DND-41 (cell line): Measurements from ENCODE around the gene SOX9.

Experiments
- EZH2 ChIP-seq: IDR thresholded peaks from 3 replicates; pipeline ENCODE4 v1.6.1; 2012; ENCODE audit warnings: borderline replicate concordance, low read depth, mild to moderate bottlenecking, moderate library complexity, low read length, inconsistent platforms; ENCODE audit not compliant: severe bottlenecking
- TF ChIP-seq, protein P1 (sequence below): IDR thresholded peaks from 2 replicates; pipeline ENCODE4 v1.5.1; 2012; ENCODE audit warnings: borderline replicate concordance, low read length, moderate library complexity, mild to moderate bottlenecking; ENCODE audit not compliant: poor library complexity, severe bottlenecking; ENCODE audit errors: extremely low read depth

DNA sequence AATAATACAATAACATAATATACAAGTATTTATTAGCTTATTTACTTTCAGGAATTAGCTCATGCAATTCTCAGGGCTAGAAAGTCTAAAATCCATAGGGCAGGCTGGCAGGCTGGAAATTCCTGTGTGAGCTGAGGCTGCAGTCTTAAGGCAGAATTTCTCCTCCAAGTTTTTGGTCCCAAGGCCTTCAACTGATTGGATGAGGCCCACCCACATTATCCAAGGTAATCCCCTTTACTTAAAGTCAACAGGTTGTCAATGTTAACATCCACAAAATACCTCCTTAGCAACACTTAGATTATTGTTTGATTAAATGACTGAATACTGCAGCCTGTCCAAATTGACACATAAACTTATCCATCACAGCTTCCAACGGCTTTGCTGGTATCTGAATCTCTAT, 32.9 kb upstream of the SOX9 start:
- TF ChIP-seq, protein P1, sequence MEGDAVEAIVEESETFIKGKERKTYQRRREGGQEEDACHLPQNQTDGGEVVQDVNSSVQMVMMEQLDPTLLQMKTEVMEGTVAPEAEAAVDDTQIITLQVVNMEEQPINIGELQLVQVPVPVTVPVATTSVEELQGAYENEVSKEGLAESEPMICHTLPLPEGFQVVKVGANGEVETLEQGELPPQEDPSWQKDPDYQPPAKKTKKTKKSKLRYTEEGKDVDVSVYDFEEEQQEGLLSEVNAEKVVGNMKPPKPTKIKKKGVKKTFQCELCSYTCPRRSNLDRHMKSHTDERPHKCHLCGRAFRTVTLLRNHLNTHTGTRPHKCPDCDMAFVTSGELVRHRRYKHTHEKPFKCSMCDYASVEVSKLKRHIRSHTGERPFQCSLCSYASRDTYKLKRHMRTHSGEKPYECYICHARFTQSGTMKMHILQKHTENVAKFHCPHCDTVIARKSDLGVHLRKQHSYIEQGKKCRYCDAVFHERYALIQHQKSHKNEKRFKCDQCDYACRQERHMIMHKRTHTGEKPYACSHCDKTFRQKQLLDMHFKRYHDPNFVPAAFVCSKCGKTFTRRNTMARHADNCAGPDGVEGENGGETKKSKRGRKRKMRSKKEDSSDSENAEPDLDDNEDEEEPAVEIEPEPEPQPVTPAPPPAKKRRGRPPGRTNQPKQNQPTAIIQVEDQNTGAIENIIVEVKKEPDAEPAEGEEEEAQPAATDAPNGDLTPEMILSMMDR = no peak
- no peak for TF ChIP-seq EZH2
